ENCODE results near the gene ZNF169. TPM values are rescaled to one million over a fixed set of nuclear protein-coding genes. Genes with fewer than 3 reads are reported as not detected.
"Not testable (repeated sequence)": the region's sequence is repeated elsewhere in the genome, so short reads cannot be mapped to it uniquely, and the experiment has no call there.

Gene ZNF169
- polyA plus RNA-seq, 12 donors = 2.5 to 13.6 (median 3.1) TPM; not detected in 1

- DNase-seq = no peak
Observed at GRCh38 chr9:94281101-94281500, 22.0 kb downstream of the ZNF169 start.

GRCh38 chr9:94286116-94286515 lies 27.0 kb downstream of the ZNF169 start:
- DNase-seq = no peak

GRCh38 chr9:94287877-94288513 lies 28.9 kb downstream of the ZNF169 start:
- no peak for DNase-seq

GRCh38 chr9:94289691-94290090 lies 30.6 kb downstream of the ZNF169 start:
- DNase-seq = no peak

GRCh38 chr9:94298949-94299599 lies 40.0 kb downstream of the ZNF169 start:
- no peak for DNase-seq

GRCh38 chr9:94300470-94301301 lies 41.6 kb downstream of the ZNF169 start:
- DNase-seq = no peak

- no peak for DNase-seq
Observed at GRCh38 chr9:94301583-94301982, 42.5 kb downstream of the ZNF169 start.

GRCh38 chr9:94302426-94302825 lies 43.3 kb downstream of the ZNF169 start:
- DNase-seq = no peak

GRCh38 chr9:94303321-94303720 lies 44.2 kb downstream of the ZNF169 start:
- no peak for DNase-seq

- not testable (repeated sequence) for DNase-seq
Observed at GRCh38 chr9:94315034-94315984, 56.2 kb downstream of the ZNF169 start.

GRCh38 chr9:94316236-94316635 lies 57.1 kb downstream of the ZNF169 start:
- DNase-seq = not testable (repeated sequence)

GRCh38 chr9:94317949-94318657 lies 59.0 kb downstream of the ZNF169 start:
- not testable (repeated sequence) for DNase-seq

- DNase-seq = not testable (repeated sequence)
Observed at GRCh38 chr9:94322342-94322940, 63.3 kb downstream of the ZNF169 start.

GRCh38 chr9:94323153-94323798 lies 64.2 kb downstream of the ZNF169 start:
- DNase-seq = not testable (repeated sequence)

- not testable (repeated sequence) for DNase-seq
Observed at GRCh38 chr9:94325583-94325982, 66.5 kb downstream of the ZNF169 start.

GRCh38 chr9:94328544-94328943 lies 69.4 kb downstream of the ZNF169 start, which contains the start of gene NUTM2F:
TSS of gene NUTM2F (minus strand) at chr9:94328644. CDS start at chr9:94328623, 21 bp downstream.
- DNase-seq = not testable (repeated sequence)

- DNase-seq = not testable (repeated sequence)
Observed at GRCh38 chr9:94336445-94336844, 77.3 kb downstream of the ZNF169 start.

- not testable (repeated sequence) for DNase-seq
Observed at GRCh38 chr9:94338723-94339122, 79.6 kb downstream of the ZNF169 start.

- not testable (repeated sequence) for DNase-seq
Observed at GRCh38 chr9:94339657-94340056, 80.6 kb downstream of the ZNF169 start.

GRCh38 chr9:94340750-94341149 lies 81.7 kb downstream of the ZNF169 start:
- DNase-seq = not testable (repeated sequence)

Data from muscle of arm (tissue), 12 donors.